Muscle layer of duodenum (tissue), 2 donors: ENCODE measurements around the gene YTHDF2.
"Not testable (repeated sequence)": the region's sequence is repeated elsewhere in the genome, so short reads cannot be mapped to it uniquely, and the experiment has no call there.

ENCODE experiments used
- H3K27ac ChIP-seq: one replicate; pipeline ENCODE4 v1.7.0; 2013; ENCODE audit warnings: mild to moderate bottlenecking, low read length
- H3K27me3 ChIP-seq: one replicate; pipeline ENCODE4 v1.7.0; 2013; ENCODE audit warnings: low read depth, mild to moderate bottlenecking, control low read depth, low read length
- H3K36me3 ChIP-seq, 2 donors: one replicate each; pipeline ENCODE4 v1.7.0; 2013; ENCODE audit warnings: low read length in 2 of 2, control low read depth in 1 of 2, mild to moderate bottlenecking in 1 of 2; ENCODE audit not compliant: insufficient read depth in 2 of 2, control insufficient read depth in 1 of 2
- H3K4me1 ChIP-seq, 2 donors: one replicate each; pipeline ENCODE4 v1.7.0; 2013; ENCODE audit warnings: low read length in 2 of 2, mild to moderate bottlenecking in 2 of 2, control low read depth in 1 of 2, moderate library complexity in 1 of 2; ENCODE audit not compliant: insufficient read depth in 2 of 2, control insufficient read depth in 1 of 2
- H3K4me3 ChIP-seq, 2 donors: one replicate each; pipeline ENCODE4 v1.7.0; 2013; ENCODE audit warnings: low read length in 2 of 2, low read depth in 1 of 2, mild to moderate bottlenecking in 1 of 2
- H3K9me3 ChIP-seq, 2 donors: one replicate each; pipeline ENCODE4 v1.7.0; 2013; ENCODE audit warnings: low read length in 2 of 2, control low read depth in 1 of 2, mild to moderate bottlenecking in 1 of 2; ENCODE audit not compliant: control insufficient read depth in 1 of 2
- donor health status: healthy.

YTHDF2 gene

GRCh38 chr1:28737307-28738132, 780 bp downstream of the YTHDF2 start:
- Histone ChIP-seq H3K27me3 (no peaks in the 10 kb centered on the region), H3K4me3 (peak overlapping the region; percentile 89 to 94), H3K36me3 (peaks cover 20 to 30% of the 10 kb centered on the region in 2 donors), H3K27ac (peak overlapping the region; percentile 87), H3K4me1 (peaks cover 11 to 34% of the 10 kb centered on the region in 2 donors), H3K9me3 (no peaks in the 10 kb centered on the region)

GRCh38 chr1:28740118-28740517, 3.4 kb downstream of the YTHDF2 start:
- H3K27ac ChIP-seq = no peak overlapping the region
- peaks cover 36 to 51% of the 10 kb centered on the region in 2 donors for H3K36me3 ChIP-seq
- peaks cover 11 to 45% of the 10 kb centered on the region in 2 donors for H3K4me1 ChIP-seq
- H3K4me3 ChIP-seq = no peak overlapping the region
- no peaks in the 10 kb centered on the region for H3K9me3 ChIP-seq
- no peaks in the 10 kb centered on the region for H3K27me3 ChIP-seq

- Histone ChIP-seq H3K9me3 (no peaks in the 10 kb centered on the region), H3K36me3 (peaks cover 30 to 38% of the 10 kb centered on the region in 2 donors), H3K4me1 (peaks cover 10 to 53% of the 10 kb centered on the region in 2 donors), H3K27me3 (no peaks in the 10 kb centered on the region), H3K4me3 (peak overlapping the region in 1 of 2 donors; percentile 4), H3K27ac (no peak overlapping the region)
Observed at GRCh38 chr1:28744184-28744583, 7.4 kb downstream of the YTHDF2 start.

- Histone ChIP-seq H3K4me3 (no peak overlapping the region), H3K27me3 (no peaks in the 10 kb centered on the region), H3K4me1 (peaks cover 10 to 48% of the 10 kb centered on the region in 2 donors), H3K36me3 (peaks cover 20 to 36% of the 10 kb centered on the region in 2 donors), H3K27ac (no peak overlapping the region), H3K9me3 (no peaks in the 10 kb centered on the region)
Observed at GRCh38 chr1:28745653-28746173, 9.0 kb downstream of the YTHDF2 start.

GRCh38 chr1:28750330-28750729, 13.6 kb downstream of the YTHDF2 start:
- Histone ChIP-seq H3K9me3 (no peaks in the 10 kb centered on the region), H3K27me3 (no peaks in the 10 kb centered on the region), H3K27ac (no peak overlapping the region), H3K4me3 (no peak overlapping the region), H3K4me1 (peaks cover 24 to 58% of the 10 kb centered on the region in 2 donors), H3K36me3 (peaks cover 3 to 4% of the 10 kb centered on the region in 2 donors)

GRCh38 chr1:28750771-28751294, 14.1 kb downstream of the YTHDF2 start:
- not testable (repeated sequence) for H3K36me3 ChIP-seq, H3K27ac ChIP-seq, H3K4me3 ChIP-seq, H3K27me3 ChIP-seq, H3K9me3 ChIP-seq
- peaks cover 29 to 62% of the 10 kb centered on the region in 2 donors for H3K4me1 ChIP-seq

- no peaks in the 10 kb centered on the region for H3K9me3 ChIP-seq
- no peak overlapping the region for H3K4me3 ChIP-seq
- peaks cover 35 to 62% of the 10 kb centered on the region in 2 donors for H3K4me1 ChIP-seq
- H3K36me3 ChIP-seq = peaks cover 0 to 3% of the 10 kb centered on the region in 2 donors
- H3K27me3 ChIP-seq = no peaks in the 10 kb centered on the region
- no peak overlapping the region for H3K27ac ChIP-seq
Observed at GRCh38 chr1:28751315-28752060, 14.7 kb downstream of the YTHDF2 start.

GRCh38 chr1:28755701-28756100, 19.0 kb downstream of the YTHDF2 start:
- Histone ChIP-seq H3K9me3 (no peaks in the 10 kb centered on the region), H3K36me3 (peaks cover 0 to 15% of the 10 kb centered on the region in 2 donors), H3K27ac (no peak overlapping the region), H3K4me3 (peak overlapping the region in 1 of 2 donors; percentile 7), H3K27me3 (no peaks in the 10 kb centered on the region), H3K4me1 (peaks cover 31 to 56% of the 10 kb centered on the region in 2 donors)

- no peak overlapping the region for H3K27ac ChIP-seq
- H3K4me1 ChIP-seq = peaks cover 23 to 45% of the 10 kb centered on the region in 2 donors
- H3K36me3 ChIP-seq = peaks cover 0 to 15% of the 10 kb centered on the region in 2 donors
- H3K4me3 ChIP-seq = no peak overlapping the region
- no peaks in the 10 kb centered on the region for H3K9me3 ChIP-seq
- no peaks in the 10 kb centered on the region for H3K27me3 ChIP-seq
Observed at GRCh38 chr1:28756846-28757245, 20.1 kb downstream of the YTHDF2 start.

- H3K27ac ChIP-seq = no peak overlapping the region
- peaks cover 0 to 15% of the 10 kb centered on the region in 2 donors for H3K36me3 ChIP-seq
- no peak overlapping the region for H3K4me3 ChIP-seq
- no peaks in the 10 kb centered on the region for H3K9me3 ChIP-seq
- peaks cover 22 to 40% of the 10 kb centered on the region in 2 donors for H3K4me1 ChIP-seq
- H3K27me3 ChIP-seq = no peaks in the 10 kb centered on the region
Observed at GRCh38 chr1:28758420-28758819, 21.7 kb downstream of the YTHDF2 start.

- H3K27ac ChIP-seq = no peak overlapping the region
- H3K9me3 ChIP-seq = no peaks in the 10 kb centered on the region
- H3K36me3 ChIP-seq = peaks cover 0 to 12% of the 10 kb centered on the region in 2 donors
- H3K4me1 ChIP-seq = peaks cover 22 to 36% of the 10 kb centered on the region in 2 donors
- no peak overlapping the region for H3K4me3 ChIP-seq
- no peaks in the 10 kb centered on the region for H3K27me3 ChIP-seq
Observed at GRCh38 chr1:28759257-28759656, 22.5 kb downstream of the YTHDF2 start.
